ENCODE measurements around the gene FAM81A. TPM values are rescaled to one million over a fixed set of nuclear protein-coding genes. Genes with fewer than 3 reads are reported as not detected.

The FAM81A gene
- total RNA-seq, 1 donor from 2014 or later, result 0.41 TPM

DNA sequence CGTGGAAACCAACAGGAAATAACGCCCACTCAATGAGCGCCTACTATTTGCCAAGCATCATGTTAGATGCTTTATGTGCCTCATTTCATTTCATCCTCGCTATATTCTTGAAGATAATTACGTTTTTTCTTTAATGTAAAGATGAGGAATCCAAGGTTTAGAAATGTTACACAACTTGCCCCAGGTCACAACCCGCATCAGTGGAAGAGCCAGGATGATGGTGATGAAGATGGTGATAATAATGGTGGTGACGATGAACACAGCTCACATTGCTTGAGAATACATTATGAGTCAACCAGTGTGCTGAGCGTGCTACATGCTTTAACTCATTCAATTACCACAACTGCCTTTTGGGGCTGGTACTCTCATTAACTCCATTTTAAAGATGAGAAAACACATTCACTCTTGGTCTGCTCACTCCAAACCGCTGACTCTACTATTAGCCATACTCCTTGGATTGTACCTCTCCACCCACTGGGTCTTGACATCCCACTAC lies 43.8 kb upstream of the FAM81A start:
- no peak overlapping the region for H3K27ac ChIP-seq
- no peak for DNase-seq (ENCODE audit: low spot score)
- Mint-ChIP-seq H3K27ac (no peak overlapping the region), H3K36me3 (no peaks in the 10 kb centered on the region), H3K9me3 (no peaks in the 10 kb centered on the region), H3K27me3 (ENCODE audit: insufficient read depth, low read depth) (peaks cover 2% of the 10 kb centered on the region), H3K4me1 (no peaks in the 10 kb centered on the region), H3K4me3 (no peak overlapping the region)
- H3K9ac ChIP-seq, result no peak overlapping the region
- no peaks in the 10 kb centered on the region for H3K36me3 ChIP-seq
- no peaks in the 10 kb centered on the region for H4K20me1 ChIP-seq (ENCODE audit: low read depth)
- no peaks in the 10 kb centered on the region for H3F3A ChIP-seq (ENCODE audit: low read depth)
- no peak for TF ChIP-seq CTCF (IDR thresholded peaks at IDR 0.05)
- no peak for TF ChIP-seq EZH2phosphoT487 (IDR thresholded peaks at IDR 0.05)
- no peak for TF ChIP-seq EZH2 (IDR thresholded peaks at IDR 0.05)
- no peak overlapping the region for H3K4me2 ChIP-seq
- no peak overlapping the region for H3K4me3 ChIP-seq
- H3K79me2 ChIP-seq (ENCODE audit: low read depth), result no peaks in the 10 kb centered on the region
- no peaks in the 10 kb centered on the region for H3K9me3 ChIP-seq (ENCODE audit: low read depth)
- H3K27me3 ChIP-seq, result no peaks in the 10 kb centered on the region
- H2AFZ ChIP-seq (replicated peaks), result no peak overlapping the region
- no peaks in the 10 kb centered on the region for H3K4me1 ChIP-seq

GRCh38 chr15:59396211-59396610 lies 41.8 kb upstream of the FAM81A start:
- no peaks in the 10 kb centered on the region for H3K9me3 Mint-ChIP-seq
- Histone ChIP-seq H3K9me3 (ENCODE audit: low read depth) (no peaks in the 10 kb centered on the region), H3K79me2 (ENCODE audit: low read depth) (no peaks in the 10 kb centered on the region), H3K27ac (no peak overlapping the region), H3K4me1 (no peaks in the 10 kb centered on the region), H3K4me2 (no peak overlapping the region), H2AFZ (replicated peaks) (no peak overlapping the region), H3K4me3 (no peak overlapping the region), H3K27me3 (no peaks in the 10 kb centered on the region), H3K9ac (no peak overlapping the region), H4K20me1 (ENCODE audit: low read depth) (no peaks in the 10 kb centered on the region), H3F3A (ENCODE audit: low read depth) (peaks cover 3% of the 10 kb centered on the region), H3K36me3 (no peaks in the 10 kb centered on the region)
- no peak overlapping the region for H3K27ac Mint-ChIP-seq
- no peak for TF ChIP-seq CTCF (IDR thresholded peaks at IDR 0.05)
- TF ChIP-seq EZH2 (IDR thresholded peaks at IDR 0.05), result no peak
- TF ChIP-seq EZH2phosphoT487 (IDR thresholded peaks at IDR 0.05), result no peak
- no peak for DNase-seq (ENCODE audit: low spot score)
- H3K27me3 Mint-ChIP-seq (ENCODE audit: insufficient read depth, low read depth), result no peaks in the 10 kb centered on the region
- no peaks in the 10 kb centered on the region for H3K36me3 Mint-ChIP-seq
- no peak overlapping the region for H3K4me3 Mint-ChIP-seq
- no peaks in the 10 kb centered on the region for H3K4me1 Mint-ChIP-seq

DNA sequence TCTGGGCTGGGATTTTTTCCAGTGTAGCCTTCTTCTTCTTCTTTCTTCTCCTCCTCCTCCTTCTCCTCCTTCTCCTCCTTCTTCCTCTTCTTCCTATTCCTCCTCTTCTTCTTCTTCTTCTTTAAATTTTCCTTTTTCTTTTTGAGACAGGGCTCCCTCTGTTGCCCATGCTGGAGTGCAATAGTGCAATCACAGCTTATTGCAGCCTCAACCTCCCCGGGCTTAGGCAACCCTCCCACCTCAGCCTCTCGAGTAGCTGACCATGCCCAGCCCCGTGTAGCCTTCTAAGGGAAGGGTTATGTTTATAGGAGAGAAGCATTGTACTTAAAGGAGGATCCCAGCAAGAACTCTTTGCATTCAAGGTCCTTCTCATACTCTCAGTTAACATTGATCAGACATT lies 41.3 kb upstream of the FAM81A start:
- Mint-ChIP-seq H3K27ac (no peak overlapping the region), H3K36me3 (no peaks in the 10 kb centered on the region), H3K4me3 (no peak overlapping the region), H3K27me3 (ENCODE audit: insufficient read depth, low read depth) (peaks cover 2% of the 10 kb centered on the region), H3K4me1 (peaks cover 2% of the 10 kb centered on the region), H3K9me3 (no peaks in the 10 kb centered on the region)
- H3K36me3 ChIP-seq, result no peaks in the 10 kb centered on the region
- no peak for DNase-seq (ENCODE audit: low spot score)
- H3K9ac ChIP-seq, result no peak overlapping the region
- H3F3A ChIP-seq (ENCODE audit: low read depth), result peaks cover 3% of the 10 kb centered on the region
- no peak overlapping the region for H3K4me2 ChIP-seq
- no peak overlapping the region for H3K27ac ChIP-seq
- no peak overlapping the region for H2AFZ ChIP-seq (replicated peaks)
- no peak overlapping the region for H3K4me3 ChIP-seq
- H4K20me1 ChIP-seq (ENCODE audit: low read depth), result no peaks in the 10 kb centered on the region
- H3K9me3 ChIP-seq (ENCODE audit: low read depth), result no peaks in the 10 kb centered on the region
- no peaks in the 10 kb centered on the region for H3K27me3 ChIP-seq
- H3K4me1 ChIP-seq, result peaks cover 4% of the 10 kb centered on the region
- no peak for TF ChIP-seq EZH2 (IDR thresholded peaks at IDR 0.05)
- no peak for TF ChIP-seq EZH2phosphoT487 (IDR thresholded peaks at IDR 0.05)
- TF ChIP-seq CTCF (IDR thresholded peaks at IDR 0.05), result no peak
- no peaks in the 10 kb centered on the region for H3K79me2 ChIP-seq (ENCODE audit: low read depth)
